AG10803 (cell line): ENCODE measurements around the gene MSH3.
A peak's percentile ranks its signal among the peaks of the same experiment; 100 is the strongest.
"Not testable (repeated sequence)": the region's sequence is repeated elsewhere in the genome, so short reads cannot be mapped to it uniquely, and the experiment has no call there.

Experiments used
- DNase-seq: peaks from one replicate; pipeline ENCODE4 v3.0.0; 2010; ENCODE audit warnings: low read depth
- H3K4me3 ChIP-seq: 2 replicates; pipeline ENCODE4 v1.5.1; 2011; ENCODE audit warnings: mild to moderate bottlenecking, low read length, control low read depth
- CTCF ChIP-seq: conservative IDR thresholded peaks from 2 replicates; pipeline ENCODE4 v1.5.1; 2011; ENCODE audit warnings: mild to moderate bottlenecking, low read length, control low read depth, inconsistent platforms

The MSH3 gene

GRCh38 chr5:80884929-80885328 lies 230.5 kb downstream of the MSH3 start:
- no peak for TF ChIP-seq CTCF
- no peak overlapping the region for H3K4me3 ChIP-seq
- no peak for DNase-seq

- no peak for TF ChIP-seq CTCF
- peak; percentile 25 for DNase-seq
- no peak overlapping the region for H3K4me3 ChIP-seq
Observed at GRCh38 chr5:80885396-80886000, 231.0 kb downstream of the MSH3 start.

GRCh38 chr5:80894083-80894482 lies 239.6 kb downstream of the MSH3 start:
- DNase-seq = no peak
- no peak overlapping the region for H3K4me3 ChIP-seq
- TF ChIP-seq CTCF = no peak

GRCh38 chr5:80895523-80895922 lies 241.1 kb downstream of the MSH3 start:
- H3K4me3 ChIP-seq = no peak overlapping the region
- no peak for TF ChIP-seq CTCF
- DNase-seq = no peak

- not testable (repeated sequence) for DNase-seq, H3K4me3 ChIP-seq
Observed at GRCh38 chr5:80902624-80903023, 248.2 kb downstream of the MSH3 start.

- TF ChIP-seq CTCF = no peak
- no peak overlapping the region for H3K4me3 ChIP-seq
- no peak for DNase-seq
Observed at GRCh38 chr5:80904533-80905187, 250.2 kb downstream of the MSH3 start.

GRCh38 chr5:80905405-80905804 lies 251.0 kb downstream of the MSH3 start:
- no peak for DNase-seq
- no peak overlapping the region for H3K4me3 ChIP-seq

More at GRCh38 chr5:80905405-80905804, 251.0 kb downstream of the MSH3 start:
- TF ChIP-seq CTCF = no peak
